Parathyroid adenoma (tissue), 2 donors: ENCODE data around the gene GRAP2.

Source experiments
- H2AFZ ChIP-seq: fragments of 300-600 bp; sonication (generic); one replicate; pipeline ENCODE4 v1.7.0; 2017; ENCODE audit warnings: antibody characterized with exemption, mild to moderate bottlenecking
- H3K27ac ChIP-seq: fragments of 300-600 bp; sonication (generic); one replicate; pipeline ENCODE4 v1.7.0; 2017
- H3K27me3 ChIP-seq: fragments of 300-600 bp; sonication (generic); one replicate; pipeline ENCODE4 v1.7.0; 2017; ENCODE audit warnings: low read length; ENCODE audit not compliant: control insufficient read depth, insufficient read depth
- H3K36me3 ChIP-seq: fragments of 300-600 bp; sonication (generic); one replicate; pipeline ENCODE4 v1.7.0; 2017; ENCODE audit warnings: low read length; ENCODE audit not compliant: control insufficient read depth, insufficient read depth
- H3K4me1 ChIP-seq: fragments of 300-600 bp; sonication (generic); one replicate; pipeline ENCODE4 v1.7.0; 2017; ENCODE audit warnings: control low read depth
- H3K4me2 ChIP-seq: fragments of 300-600 bp; sonication (generic); one replicate; pipeline ENCODE4 v1.7.0; 2017; ENCODE audit warnings: low read length
- H3K4me3 ChIP-seq: fragments of 300-600 bp; sonication (generic); one replicate; pipeline ENCODE4 v1.7.0; 2017; ENCODE audit warnings: low read depth, low read length
- H3K79me2 ChIP-seq: fragments of 300-600 bp; sonication (generic); one replicate; pipeline ENCODE4 v1.7.0; 2017; ENCODE audit warnings: control low read depth
- H3K9ac ChIP-seq: fragments of 300-600 bp; sonication (generic); one replicate; pipeline ENCODE4 v1.7.0; 2017; ENCODE audit warnings: mild to moderate bottlenecking
- H3K9me3 ChIP-seq: fragments of 300-600 bp; sonication (generic); one replicate; pipeline ENCODE4 v1.7.0; 2017; ENCODE audit warnings: low read length; ENCODE audit not compliant: control insufficient read depth
- CTCF ChIP-seq: fragments of 300-600 bp; sonication (generic); IDR thresholded peaks from one replicate; pipeline ENCODE4 v1.7.0; 2017; ENCODE audit warnings: antibody characterized with exemption, mild to moderate bottlenecking
- donor health status: primary hyperparathyroidism.

GRAP2 gene

GRCh38 chr22:39943953-39944872, 43.3 kb downstream of the GRAP2 start:
- no peak overlapping the region for H3K27ac ChIP-seq
- H3K27me3 ChIP-seq: no peaks in the 10 kb centered on the region
- H3K36me3 ChIP-seq: no peaks in the 10 kb centered on the region
- no peak overlapping the region for H2AFZ ChIP-seq
- H3K4me1 ChIP-seq: no peaks in the 10 kb centered on the region
- no peaks in the 10 kb centered on the region for H3K79me2 ChIP-seq
- H3K9ac ChIP-seq: no peak overlapping the region
- no peaks in the 10 kb centered on the region for H3K9me3 ChIP-seq
- no peak for TF ChIP-seq CTCF
- H3K4me3 ChIP-seq: no peak overlapping the region
- no peak overlapping the region for H3K4me2 ChIP-seq

GRCh38 chr22:39946126-39946502, 45.2 kb downstream of the GRAP2 start:
- Histone ChIP-seq H3K4me3 (no peak overlapping the region), H2AFZ (no peak overlapping the region), H3K4me1 (no peaks in the 10 kb centered on the region), H3K27ac (no peak overlapping the region), H3K36me3 (no peaks in the 10 kb centered on the region), H3K4me2 (no peak overlapping the region), H3K79me2 (no peaks in the 10 kb centered on the region), H3K27me3 (no peaks in the 10 kb centered on the region), H3K9me3 (no peaks in the 10 kb centered on the region), H3K9ac (no peak overlapping the region)
- TF ChIP-seq CTCF: no peak

GRCh38 chr22:39946503-39947219, 45.8 kb downstream of the GRAP2 start:
- Histone ChIP-seq H3K9me3 (no peaks in the 10 kb centered on the region), H3K9ac (no peak overlapping the region), H3K36me3 (no peaks in the 10 kb centered on the region), H2AFZ (no peak overlapping the region), H3K4me2 (no peak overlapping the region), H3K79me2 (no peaks in the 10 kb centered on the region), H3K4me1 (no peaks in the 10 kb centered on the region), H3K27me3 (no peaks in the 10 kb centered on the region), H3K4me3 (no peak overlapping the region), H3K27ac (no peak overlapping the region)
- TF ChIP-seq CTCF: no peak

GRCh38 chr22:39947220-39948216, 46.6 kb downstream of the GRAP2 start:
- no peaks in the 10 kb centered on the region for H3K36me3 ChIP-seq
- no peaks in the 10 kb centered on the region for H3K79me2 ChIP-seq
- no peak overlapping the region for H2AFZ ChIP-seq
- no peak overlapping the region for H3K27ac ChIP-seq
- H3K4me1 ChIP-seq: no peaks in the 10 kb centered on the region
- H3K9ac ChIP-seq: no peak overlapping the region
- H3K4me3 ChIP-seq: no peak overlapping the region
- H3K4me2 ChIP-seq: no peak overlapping the region
- H3K27me3 ChIP-seq: no peaks in the 10 kb centered on the region
- no peaks in the 10 kb centered on the region for H3K9me3 ChIP-seq
- TF ChIP-seq CTCF: no peak
